Measurements from ENCODE around the gene FAM24B.
"Not testable (repeated sequence)": the region's sequence is repeated elsewhere in the genome, so short reads cannot be mapped to it uniquely, and the experiment has no call there.

Gene FAM24B

GRCh38 chr10:122859527-122859926, 19.9 kb downstream of the FAM24B start:
- DNase-seq (ENCODE audit: low read depth in 2 of 2, low spot score in 1 of 2), result no peak

GRCh38 chr10:122858042-122858441, 21.3 kb downstream of the FAM24B start:
- DNase-seq (ENCODE audit: low read depth in 2 of 2, low spot score in 1 of 2), result not testable (repeated sequence)

- no peak for DNase-seq (ENCODE audit: low read depth in 2 of 2, low spot score in 1 of 2)
Measured at GRCh38 chr10:122856902-122857301, 22.5 kb downstream of the FAM24B start.

GRCh38 chr10:122855745-122856144, 23.6 kb downstream of the FAM24B start:
- no peak for DNase-seq (ENCODE audit: low read depth in 2 of 2, low spot score in 1 of 2)

- no peak for DNase-seq (ENCODE audit: low read depth in 2 of 2, low spot score in 1 of 2)
Measured at GRCh38 chr10:122854648-122855047, 24.7 kb downstream of the FAM24B start.

- no peak for DNase-seq (ENCODE audit: low read depth in 2 of 2, low spot score in 1 of 2)
Measured at GRCh38 chr10:122853665-122854313, 25.6 kb downstream of the FAM24B start.

GRCh38 chr10:122852261-122852660, 27.1 kb downstream of the FAM24B start:
- no peak for DNase-seq (ENCODE audit: low read depth in 2 of 2, low spot score in 1 of 2)

GRCh38 chr10:122850705-122851640, 28.4 kb downstream of the FAM24B start:
- no peak for DNase-seq (ENCODE audit: low read depth in 2 of 2, low spot score in 1 of 2)

- no peak for DNase-seq (ENCODE audit: low read depth in 2 of 2, low spot score in 1 of 2)
Measured at GRCh38 chr10:122849900-122850605, 29.3 kb downstream of the FAM24B start.

GRCh38 chr10:122849090-122849489, 30.3 kb downstream of the FAM24B start:
- DNase-seq (ENCODE audit: low read depth in 2 of 2, low spot score in 1 of 2), result no peak

- DNase-seq (ENCODE audit: low read depth in 2 of 2, low spot score in 1 of 2), result no peak
Measured at GRCh38 chr10:122847782-122848604, 31.4 kb downstream of the FAM24B start.

- DNase-seq (ENCODE audit: low read depth in 2 of 2, low spot score in 1 of 2), result no peak
Measured at GRCh38 chr10:122845783-122846332, 33.5 kb downstream of the FAM24B start, which contains the start of gene CUZD1. Gene CUZD1 (minus strand): TSS chr10:122845857. CDS start chr10:122845843, 14 bp downstream.

GRCh38 chr10:122844146-122844545, 35.2 kb downstream of the FAM24B start:
- DNase-seq (ENCODE audit: low read depth in 2 of 2, low spot score in 1 of 2), result no peak

- DNase-seq (ENCODE audit: low read depth in 2 of 2, low spot score in 1 of 2), result no peak
Measured at GRCh38 chr10:122841569-122841968, 37.8 kb downstream of the FAM24B start.

- DNase-seq (ENCODE audit: low read depth in 2 of 2, low spot score in 1 of 2), result no peak
Measured at GRCh38 chr10:122839505-122839904, 39.9 kb downstream of the FAM24B start.

- DNase-seq (ENCODE audit: low read depth in 2 of 2, low spot score in 1 of 2), result no peak
Measured at GRCh38 chr10:122838880-122839279, 40.5 kb downstream of the FAM24B start.

- no peak for DNase-seq (ENCODE audit: low read depth in 2 of 2, low spot score in 1 of 2)
Measured at GRCh38 chr10:122835908-122836307, 43.5 kb downstream of the FAM24B start.

GRCh38 chr10:122830965-122831353, 48.4 kb downstream of the FAM24B start:
- DNase-seq (ENCODE audit: low read depth in 2 of 2, low spot score in 1 of 2), result no peak

- no peak for DNase-seq (ENCODE audit: low read depth in 2 of 2, low spot score in 1 of 2)
Measured at GRCh38 chr10:122830273-122830964, 49.0 kb downstream of the FAM24B start.

- DNase-seq (ENCODE audit: low read depth in 2 of 2, low spot score in 1 of 2), result no peak
Measured at GRCh38 chr10:122829454-122829853, 49.9 kb downstream of the FAM24B start.

All from stimulated activated CD8-positive, alpha-beta memory T cell treated with anti-CD3 and anti-CD28 coated beads, Interleukin-4, amount 100 ng/mL, for 1 hour (primary cell).